ENCODE results near the gene HIBADH. TPM values are rescaled to one million over a fixed set of nuclear protein-coding genes. Genes with fewer than 3 reads are reported as not detected.
"Not testable (repeated sequence)": the region's sequence is repeated elsewhere in the genome, so short reads cannot be mapped to it uniquely, and the experiment has no call there.

Gene HIBADH
- total RNA-seq, 1 experiment from 2014 or later = 23.2 TPM

DNA sequence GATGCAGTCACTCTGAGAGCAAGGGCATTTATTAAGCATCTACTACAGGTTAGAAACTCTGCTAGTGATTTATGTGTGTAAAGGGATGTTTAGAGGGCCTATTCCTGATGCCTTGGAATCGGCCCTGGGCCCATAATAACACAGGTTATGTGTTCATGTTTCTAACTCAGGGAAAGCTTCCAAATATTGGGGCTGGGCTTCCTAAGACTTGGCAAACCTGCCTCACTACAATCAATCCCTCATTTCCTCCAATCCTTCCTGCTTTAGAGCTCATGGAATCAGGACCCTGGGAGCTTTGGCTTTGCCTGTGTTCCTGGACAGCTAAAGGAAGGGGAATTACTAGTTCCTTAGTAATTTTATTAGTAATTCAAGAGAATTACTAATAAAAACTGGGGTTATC, 148.8 kb downstream of the HIBADH start:
- TF ChIP-seq, protein P1, sequence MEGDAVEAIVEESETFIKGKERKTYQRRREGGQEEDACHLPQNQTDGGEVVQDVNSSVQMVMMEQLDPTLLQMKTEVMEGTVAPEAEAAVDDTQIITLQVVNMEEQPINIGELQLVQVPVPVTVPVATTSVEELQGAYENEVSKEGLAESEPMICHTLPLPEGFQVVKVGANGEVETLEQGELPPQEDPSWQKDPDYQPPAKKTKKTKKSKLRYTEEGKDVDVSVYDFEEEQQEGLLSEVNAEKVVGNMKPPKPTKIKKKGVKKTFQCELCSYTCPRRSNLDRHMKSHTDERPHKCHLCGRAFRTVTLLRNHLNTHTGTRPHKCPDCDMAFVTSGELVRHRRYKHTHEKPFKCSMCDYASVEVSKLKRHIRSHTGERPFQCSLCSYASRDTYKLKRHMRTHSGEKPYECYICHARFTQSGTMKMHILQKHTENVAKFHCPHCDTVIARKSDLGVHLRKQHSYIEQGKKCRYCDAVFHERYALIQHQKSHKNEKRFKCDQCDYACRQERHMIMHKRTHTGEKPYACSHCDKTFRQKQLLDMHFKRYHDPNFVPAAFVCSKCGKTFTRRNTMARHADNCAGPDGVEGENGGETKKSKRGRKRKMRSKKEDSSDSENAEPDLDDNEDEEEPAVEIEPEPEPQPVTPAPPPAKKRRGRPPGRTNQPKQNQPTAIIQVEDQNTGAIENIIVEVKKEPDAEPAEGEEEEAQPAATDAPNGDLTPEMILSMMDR (conservative IDR thresholded peaks at IDR 0.05) = no peak
- Mint-ChIP-seq H3K4me3 (no peak overlapping the region), H3K4me1 (peaks cover 38 to 42% of the 10 kb centered on the region in 2 experiments), H3K36me3 (ENCODE audit: insufficient read depth in 1 of 3, low read depth in 3 of 3) (no peaks in the 10 kb centered on the region; a peak in 1 of 7 replicates), H3K27me3 (ENCODE audit: low read depth) (peaks cover 37% of the 10 kb centered on the region), H3K9me3 (peaks cover 0 to 1% of the 10 kb centered on the region in 2 experiments; a peak in 1 of 5 replicates), H3K27ac (no peak overlapping the region)
- H2BK15ac ChIP-seq (ENCODE audit: low read depth, low read length) = no peak overlapping the region
- no peaks in the 10 kb centered on the region for H3K79me1 ChIP-seq (ENCODE audit: insufficient read depth, low read depth, low read length, poor library complexity, severe bottlenecking)
- no peak overlapping the region for H4K5ac ChIP-seq (ENCODE audit: insufficient read length, low read depth, low read length)
- H3K79me2 ChIP-seq (ENCODE audit: insufficient read depth, low read length) = no peaks in the 10 kb centered on the region
- no peak overlapping the region for H3T11ph ChIP-seq (ENCODE audit: low read length)
- H4K20me1 ChIP-seq (ENCODE audit: control insufficient read depth, insufficient read depth, insufficient read length) = no peaks in the 10 kb centered on the region
- H3K23me2 ChIP-seq (ENCODE audit: insufficient read length, low read depth, low read length, poor library complexity, severe bottlenecking) = no peaks in the 10 kb centered on the region
- no peaks in the 10 kb centered on the region for H3K27me3 ChIP-seq (ENCODE audit: insufficient read depth, low read length)
- no peak overlapping the region for H3K27ac ChIP-seq (ENCODE audit: insufficient read length, low read depth, low read length)
- peak overlapping the region; percentile 66 for H3K56ac ChIP-seq (ENCODE audit: insufficient read length, low read depth, low read length)
- WGBS (ENCODE audit: extremely low coverage, insufficient read length, low lambda C conversion rate) = no CpG with 5 or more reads among the region's 1 CpG
- no peak overlapping the region for H3K9ac ChIP-seq (ENCODE audit: extremely low read depth, insufficient read length, low read length)
- no peaks in the 10 kb centered on the region for H3K9me3 ChIP-seq (ENCODE audit: control insufficient read depth, low read depth, low read length)
- H2BK120ac ChIP-seq (ENCODE audit: low read depth, low read length, poor library complexity, severe bottlenecking) = no peak overlapping the region
- H2AK5ac ChIP-seq (ENCODE audit: insufficient read length, low read length) = no peak overlapping the region
- H3K4ac ChIP-seq (ENCODE audit: low read depth, low read length) = no peak overlapping the region
- no peak overlapping the region for H2AFZ ChIP-seq (ENCODE audit: low read length)
- H4K91ac ChIP-seq (ENCODE audit: insufficient read length, low read depth, low read length) = no peak overlapping the region
- no peak overlapping the region for H4K8ac ChIP-seq (replicated peaks; ENCODE audit: insufficient read length, low read depth, low read length)
- no peak for DNase-seq
- H3K4me2 ChIP-seq (ENCODE audit: insufficient read depth, insufficient read length, low read length) = no peak overlapping the region
- H2BK20ac ChIP-seq (ENCODE audit: low read depth, low read length, poor library complexity, severe bottlenecking) = no peak overlapping the region
- H3K18ac ChIP-seq (ENCODE audit: insufficient read length, low read depth, low read length) = no peak overlapping the region
- no peaks in the 10 kb centered on the region; the same call in 1 of the 2 replicates for H3K4me1 ChIP-seq (ENCODE audit: insufficient read depth, low read length)
- no peak overlapping the region for H3K23ac ChIP-seq (ENCODE audit: insufficient read length, low read depth, low read length)
- H2BK5ac ChIP-seq (ENCODE audit: insufficient read length, low read length) = no peak overlapping the region
- H2BK12ac ChIP-seq (ENCODE audit: insufficient read length, low read depth, low read length) = no peak overlapping the region
- no peak overlapping the region for H3K14ac ChIP-seq (ENCODE audit: insufficient read depth, low read length)

DNA sequence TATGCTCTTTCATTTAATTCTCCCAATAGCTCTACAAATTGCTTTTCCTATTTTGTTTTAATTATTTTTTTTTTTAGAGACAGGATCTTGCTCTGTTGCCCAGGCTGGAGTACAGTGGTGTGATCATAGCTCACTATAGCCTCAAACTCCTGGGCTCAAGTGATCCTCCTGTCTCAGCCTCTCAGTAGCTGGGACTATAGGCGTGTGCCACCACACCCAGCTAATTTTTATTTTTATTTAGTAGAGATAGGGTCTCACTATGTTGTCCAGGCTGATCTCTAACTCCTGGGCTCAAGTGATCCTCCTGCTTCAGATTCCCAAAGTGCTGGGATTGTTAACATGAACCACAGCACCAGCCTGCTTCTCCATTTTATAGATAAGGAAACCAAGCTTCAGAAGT, 151.3 kb downstream of the HIBADH start:
- H3K27me3 ChIP-seq (ENCODE audit: insufficient read depth, low read length) = not testable (repeated sequence)

More for the DNA sequence above, 151.3 kb downstream of the HIBADH start:
- H3K36me3 Mint-ChIP-seq (ENCODE audit: insufficient read depth in 1 of 3, low read depth in 3 of 3); H3K4me3 Mint-ChIP-seq; H2AFZ ChIP-seq (ENCODE audit: low read length); H3K27ac ChIP-seq (ENCODE audit: insufficient read length, low read depth, low read length); H3K4me2 ChIP-seq (ENCODE audit: insufficient read depth, insufficient read length, low read length); H2AK5ac ChIP-seq (ENCODE audit: insufficient read length, low read length); H4K5ac ChIP-seq (ENCODE audit: insufficient read length, low read depth, low read length); H2BK20ac ChIP-seq (ENCODE audit: low read depth, low read length, poor library complexity, severe bottlenecking); DNase-seq; H4K91ac ChIP-seq (ENCODE audit: insufficient read length, low read depth, low read length); H3K9ac ChIP-seq (ENCODE audit: extremely low read depth, insufficient read length, low read length); H4K20me1 ChIP-seq (ENCODE audit: control insufficient read depth, insufficient read depth, insufficient read length); H2BK12ac ChIP-seq (ENCODE audit: insufficient read length, low read depth, low read length); H4K8ac ChIP-seq (replicated peaks; ENCODE audit: insufficient read length, low read depth, low read length); H3K27ac Mint-ChIP-seq; H3K56ac ChIP-seq (ENCODE audit: insufficient read length, low read depth, low read length); H3K79me2 ChIP-seq (ENCODE audit: insufficient read depth, low read length); H3K23ac ChIP-seq (ENCODE audit: insufficient read length, low read depth, low read length); H3K18ac ChIP-seq (ENCODE audit: insufficient read length, low read depth, low read length); H3K79me1 ChIP-seq (ENCODE audit: insufficient read depth, low read depth, low read length, poor library complexity, severe bottlenecking); H3K9me3 ChIP-seq (ENCODE audit: control insufficient read depth, low read depth, low read length); H2BK5ac ChIP-seq (ENCODE audit: insufficient read length, low read length); H3K14ac ChIP-seq (ENCODE audit: insufficient read depth, low read length); H2BK120ac ChIP-seq (ENCODE audit: low read depth, low read length, poor library complexity, severe bottlenecking); H3K4ac ChIP-seq (ENCODE audit: low read depth, low read length); H2BK15ac ChIP-seq (ENCODE audit: low read depth, low read length); H3T11ph ChIP-seq (ENCODE audit: low read length); H3K4me1 ChIP-seq (ENCODE audit: insufficient read depth, low read length); H3K23me2 ChIP-seq (ENCODE audit: insufficient read length, low read depth, low read length, poor library complexity, severe bottlenecking): not testable (repeated sequence)
- H3K4me1 Mint-ChIP-seq = peaks cover 24 to 30% of the 10 kb centered on the region in 2 experiments
- peaks cover 2 to 11% of the 10 kb centered on the region in 2 experiments; a peak in 3 of 5 replicates for H3K9me3 Mint-ChIP-seq
- no CpG with 5 or more reads among the region's 1 CpG for WGBS (ENCODE audit: extremely low coverage, insufficient read length, low lambda C conversion rate)
- peaks cover 19% of the 10 kb centered on the region for H3K27me3 Mint-ChIP-seq (ENCODE audit: low read depth)

All from H9 (cell line).